Astrocyte of the cerebellum (primary cell): ENCODE data around the gene MYBPC1.

Experiments used
- DNase-seq: peaks from one replicate; pipeline ENCODE4 v3.0.0-alpha.2; 2011; ENCODE audit warnings: low read depth
- H3K4me3 ChIP-seq: 2 replicates; pipeline ENCODE4 v1.5.1; 2011; ENCODE audit warnings: mild to moderate bottlenecking, low read depth, low read length, moderate library complexity
- in situ Hi-C: cut with HindIII; loops from 2 replicates; pipeline ENCODE4 v1.10.0; 2017; ENCODE audit warnings: low sequenced_read_pairs
- TF ChIP-seq, protein P1 (sequence below): IDR thresholded peaks from 2 replicates; pipeline ENCODE4 v1.5.1; 2012; ENCODE audit warnings: low read length, low read depth, moderate library complexity, mild to moderate bottlenecking; ENCODE audit errors: missing control alignments

MYBPC1 gene

DNA sequence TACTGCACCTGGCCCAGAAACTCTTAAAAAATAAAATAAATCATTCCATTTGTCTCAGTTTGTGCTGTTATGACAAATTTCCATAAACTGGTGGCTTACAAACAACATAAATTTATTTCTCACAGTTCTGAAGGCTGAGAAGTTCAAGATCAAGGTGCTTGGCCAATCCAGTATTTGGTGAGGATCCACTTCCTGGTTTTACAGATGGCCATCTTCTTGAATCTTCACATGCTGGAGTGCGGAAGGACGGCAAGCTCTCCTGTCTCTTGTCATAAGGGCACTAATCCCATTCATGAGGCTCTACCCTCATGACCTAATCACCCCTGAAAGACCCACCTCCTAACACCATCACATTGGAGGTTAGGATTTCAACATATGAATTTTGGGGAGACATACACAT, 29.9 kb upstream of the MYBPC1 start:
- TF ChIP-seq, protein P1, sequence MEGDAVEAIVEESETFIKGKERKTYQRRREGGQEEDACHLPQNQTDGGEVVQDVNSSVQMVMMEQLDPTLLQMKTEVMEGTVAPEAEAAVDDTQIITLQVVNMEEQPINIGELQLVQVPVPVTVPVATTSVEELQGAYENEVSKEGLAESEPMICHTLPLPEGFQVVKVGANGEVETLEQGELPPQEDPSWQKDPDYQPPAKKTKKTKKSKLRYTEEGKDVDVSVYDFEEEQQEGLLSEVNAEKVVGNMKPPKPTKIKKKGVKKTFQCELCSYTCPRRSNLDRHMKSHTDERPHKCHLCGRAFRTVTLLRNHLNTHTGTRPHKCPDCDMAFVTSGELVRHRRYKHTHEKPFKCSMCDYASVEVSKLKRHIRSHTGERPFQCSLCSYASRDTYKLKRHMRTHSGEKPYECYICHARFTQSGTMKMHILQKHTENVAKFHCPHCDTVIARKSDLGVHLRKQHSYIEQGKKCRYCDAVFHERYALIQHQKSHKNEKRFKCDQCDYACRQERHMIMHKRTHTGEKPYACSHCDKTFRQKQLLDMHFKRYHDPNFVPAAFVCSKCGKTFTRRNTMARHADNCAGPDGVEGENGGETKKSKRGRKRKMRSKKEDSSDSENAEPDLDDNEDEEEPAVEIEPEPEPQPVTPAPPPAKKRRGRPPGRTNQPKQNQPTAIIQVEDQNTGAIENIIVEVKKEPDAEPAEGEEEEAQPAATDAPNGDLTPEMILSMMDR = no peak
- in situ Hi-C loops = no loop called here
- DNase-seq = no peak
- H3K4me3 ChIP-seq = no peak overlapping the region

DNA sequence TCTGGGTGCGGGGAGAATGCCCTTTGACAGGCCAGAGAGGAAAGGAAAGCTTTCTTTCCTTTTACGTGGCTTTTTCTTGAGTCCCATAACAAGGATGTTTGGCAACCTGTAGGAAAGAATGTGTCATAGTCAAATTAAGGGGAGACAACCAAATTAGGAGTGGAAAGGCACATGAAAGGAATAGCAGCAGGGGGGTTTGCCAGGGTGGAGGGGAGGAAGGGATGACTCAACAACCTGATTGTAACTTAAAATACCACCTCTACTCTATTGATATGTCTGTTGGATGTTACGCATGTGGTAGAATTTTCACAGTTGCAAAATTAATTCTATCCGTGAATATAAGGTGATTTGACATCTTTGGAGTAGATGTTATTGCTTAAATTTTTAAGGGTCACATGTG, 28.5 kb upstream of the MYBPC1 start:
- TF ChIP-seq, protein P1 = no peak
- DNase-seq = no peak
- H3K4me3 ChIP-seq = no peak overlapping the region
- in situ Hi-C loops = no loop called here

DNA sequence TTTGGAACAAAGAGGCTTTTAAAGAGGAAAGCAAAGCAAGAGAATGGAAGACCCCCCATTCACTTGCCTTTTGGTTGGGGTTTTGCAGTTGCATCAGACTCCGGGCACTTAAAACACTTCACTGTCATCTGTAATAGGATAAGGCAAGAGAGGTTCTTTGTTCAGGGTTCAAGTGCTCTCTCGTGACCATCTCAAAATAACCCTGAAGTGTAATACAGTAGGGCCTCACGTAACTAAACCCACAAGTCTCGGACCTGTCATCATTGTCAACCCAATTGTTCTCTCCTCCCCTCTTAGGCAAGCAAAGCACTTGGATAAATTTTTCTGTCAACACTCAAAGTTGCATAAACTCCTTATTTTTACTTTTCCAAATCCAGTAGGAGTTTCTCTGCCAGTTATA, 26.9 kb upstream of the MYBPC1 start:
- in situ Hi-C loops = no loop called here
- DNase-seq = no peak
- no peak overlapping the region for H3K4me3 ChIP-seq
- TF ChIP-seq, protein P1 = no peak

DNA sequence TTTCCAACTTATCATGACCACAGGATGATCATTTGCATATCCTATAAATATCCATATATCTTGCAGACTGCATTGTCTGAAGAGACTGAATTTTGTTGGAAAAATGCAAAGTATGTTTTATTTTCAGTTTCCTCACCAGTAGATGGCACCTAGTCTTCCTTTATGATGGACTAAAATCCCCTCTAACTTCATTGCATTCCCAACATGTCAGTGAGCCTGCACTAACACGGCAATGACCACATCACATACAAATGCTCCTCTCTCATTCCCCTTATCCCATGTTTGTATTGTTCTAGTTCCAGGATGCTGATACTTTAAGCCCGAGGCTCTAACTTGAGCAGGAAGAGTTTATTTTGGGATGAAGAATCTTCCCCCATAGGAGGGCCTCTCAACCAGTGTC, 24.7 kb upstream of the MYBPC1 start:
- DNase-seq = peak; percentile 19
- TF ChIP-seq, protein P1 = peak; percentile 41
- in situ Hi-C loops = no loop called here
- H3K4me3 ChIP-seq = no peak overlapping the region

DNA sequence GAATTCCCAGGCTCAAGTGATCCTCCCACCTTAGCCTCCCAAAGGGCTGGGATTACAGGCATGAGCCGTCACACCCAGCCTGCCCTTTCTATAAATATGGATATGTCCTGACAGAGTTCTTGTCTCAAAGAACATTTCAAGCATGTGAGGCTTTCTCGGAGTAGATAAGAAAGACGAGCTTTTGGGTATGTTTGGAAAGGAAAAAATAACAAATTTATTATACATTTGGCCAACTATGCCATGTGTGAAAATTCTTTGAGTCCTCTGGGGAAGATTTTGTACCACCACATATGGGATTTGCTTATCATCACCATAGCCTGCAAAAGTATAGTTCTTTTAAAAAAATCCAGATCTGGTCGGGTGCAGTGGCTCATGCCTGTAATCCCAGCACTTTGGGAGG, 23.7 kb upstream of the MYBPC1 start:
- H3K4me3 ChIP-seq = no peak overlapping the region
- DNase-seq = no peak
- TF ChIP-seq, protein P1 = no peak
- in situ Hi-C loops = no loop called here

DNA sequence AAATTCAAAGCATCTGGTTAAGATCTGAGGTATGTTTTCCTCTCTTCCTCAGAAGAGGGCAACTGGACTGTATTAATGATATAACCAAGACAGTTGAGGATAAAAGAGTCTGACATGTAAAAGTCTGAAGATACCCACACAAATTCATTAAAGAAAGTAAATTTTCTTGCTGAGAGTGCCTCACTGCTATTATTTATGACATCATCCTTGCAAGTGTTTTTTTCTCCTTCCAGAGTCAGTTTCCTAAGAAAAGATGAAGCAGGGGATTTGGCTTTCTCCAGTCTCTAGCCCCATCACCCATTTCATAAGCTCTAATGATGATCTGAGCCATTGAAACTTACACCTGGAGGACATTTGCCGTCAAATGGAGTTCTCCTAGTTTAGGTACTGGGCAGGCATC, 21.0 kb upstream of the MYBPC1 start:
- TF ChIP-seq, protein P1 = no peak
- H3K4me3 ChIP-seq = no peak overlapping the region
- in situ Hi-C loops = no loop called here
- DNase-seq = no peak

DNA sequence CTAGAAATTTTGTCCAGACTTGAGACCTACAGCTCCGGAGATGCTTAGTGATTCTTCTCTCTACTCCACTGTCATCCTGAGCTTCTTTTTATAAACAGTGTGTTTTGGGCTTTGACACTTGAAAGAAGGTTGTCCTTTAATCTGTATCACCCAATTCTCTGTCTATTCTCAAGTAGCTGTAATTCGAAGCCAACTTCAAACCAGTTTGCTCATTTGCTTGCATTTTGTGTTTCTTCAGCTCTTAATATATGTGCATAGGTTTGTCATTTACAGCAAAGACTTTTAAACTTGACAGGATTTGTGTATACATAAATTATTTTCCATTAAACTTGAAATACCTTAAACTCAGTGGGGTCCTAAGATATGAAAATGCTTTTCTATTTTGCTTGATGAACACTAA, 16.4 kb upstream of the MYBPC1 start:
- DNase-seq = no peak
- no peak overlapping the region for H3K4me3 ChIP-seq
- TF ChIP-seq, protein P1 = no peak
- in situ Hi-C loops = no loop called here
